H9 (cell line): ENCODE measurements around the gene RABGAP1L. TPM values are rescaled to one million over a fixed set of nuclear protein-coding genes. Genes with fewer than 3 reads are reported as not detected.

Source experiments
- DNase-seq: peaks from one replicate; pipeline ENCODE4 v3.0.0-alpha.2; 2017
- H2AFZ ChIP-seq: one replicate; pipeline ENCODE4 v1.6.1; 2013; ENCODE audit warnings: mild to moderate bottlenecking, low read length, control low read depth, moderate library complexity
- H2AK5ac ChIP-seq: 2 replicates; pipeline ENCODE4 v1.6.1; 2013; ENCODE audit warnings: low read length, control low read depth, mixed read lengths; ENCODE audit not compliant: insufficient read length
- H2BK120ac ChIP-seq: one replicate; pipeline ENCODE4 v1.6.1; 2013; ENCODE audit warnings: low read depth, mild to moderate bottlenecking, low read length, control low read depth, inconsistent platforms; ENCODE audit not compliant: poor library complexity, severe bottlenecking
- H2BK12ac ChIP-seq: 2 replicates; pipeline ENCODE4 v1.6.1; 2013; ENCODE audit warnings: low read length, control low read depth, mixed read lengths, low read depth; ENCODE audit not compliant: insufficient read length
- H2BK15ac ChIP-seq: 2 replicates; pipeline ENCODE4 v1.6.1; 2013; ENCODE audit warnings: low read depth, low read length, control low read depth
- H2BK20ac ChIP-seq: one replicate; pipeline ENCODE4 v1.6.1; 2013; ENCODE audit warnings: low read depth, mild to moderate bottlenecking, low read length, control low read depth, inconsistent platforms; ENCODE audit not compliant: poor library complexity, severe bottlenecking
- H2BK5ac ChIP-seq: 2 replicates; pipeline ENCODE4 v1.6.1; 2013; ENCODE audit warnings: low read length, control low read depth, mixed read lengths; ENCODE audit not compliant: insufficient read length
- H3K14ac ChIP-seq: 2 replicates; pipeline ENCODE4 v1.6.1; 2013; ENCODE audit warnings: low read length, control low read depth; ENCODE audit not compliant: insufficient read depth
- H3K18ac ChIP-seq: 2 replicates; pipeline ENCODE4 v1.6.1; 2013; ENCODE audit warnings: low read depth, mild to moderate bottlenecking, mixed read lengths, low read length, control low read depth; ENCODE audit not compliant: insufficient read length
- H3K23ac ChIP-seq: 2 replicates; pipeline ENCODE4 v1.6.1; 2013; ENCODE audit warnings: low read length, control low read depth, mixed read lengths, low read depth; ENCODE audit not compliant: insufficient read length
- H3K23me2 ChIP-seq: 2 replicates; pipeline ENCODE4 v1.6.1; 2013; ENCODE audit warnings: low read depth, mild to moderate bottlenecking, mixed read lengths, low read length, control low read depth; ENCODE audit not compliant: insufficient read length, poor library complexity, severe bottlenecking
- H3K27ac ChIP-seq: 2 replicates; pipeline ENCODE4 v1.5.1; 2013; ENCODE audit warnings: low read length, control low read depth, mixed read lengths, low read depth; ENCODE audit not compliant: insufficient read length
- H3K27me3 ChIP-seq: 2 replicates; pipeline ENCODE4 v1.6.1; 2013; ENCODE audit warnings: low read length, control low read depth, inconsistent platforms; ENCODE audit not compliant: insufficient read depth
- H3K4ac ChIP-seq: 2 replicates; pipeline ENCODE4 v1.6.1; 2013; ENCODE audit warnings: low read depth, mild to moderate bottlenecking, control low read depth, inconsistent platforms, low read length, moderate library complexity
- H3K4me1 ChIP-seq: 2 replicates; pipeline ENCODE4 v1.6.1; 2013; ENCODE audit warnings: low read length, control low read depth, inconsistent platforms; ENCODE audit not compliant: insufficient read depth
- H3K4me2 ChIP-seq: 2 replicates; pipeline ENCODE4 v1.6.1; 2013; ENCODE audit warnings: low read length, control low read depth, mixed read lengths; ENCODE audit not compliant: insufficient read length, insufficient read depth
- H3K56ac ChIP-seq: 2 replicates; pipeline ENCODE4 v1.6.1; 2013; ENCODE audit warnings: low read depth, mild to moderate bottlenecking, mixed read lengths, low read length, control low read depth; ENCODE audit not compliant: insufficient read length
- H3K79me1 ChIP-seq: 2 replicates; pipeline ENCODE4 v1.6.1; 2013; ENCODE audit warnings: low read depth, mild to moderate bottlenecking, moderate library complexity, low read length, control low read depth, inconsistent platforms; ENCODE audit not compliant: insufficient read depth, poor library complexity, severe bottlenecking
- H3K79me2 ChIP-seq: 2 replicates; pipeline ENCODE4 v1.6.1; 2013; ENCODE audit warnings: low read length, control low read depth, inconsistent platforms; ENCODE audit not compliant: insufficient read depth
- H3K9ac ChIP-seq: 2 replicates; pipeline ENCODE4 v1.6.1; 2013; ENCODE audit warnings: low read length, control low read depth, mixed read lengths; ENCODE audit not compliant: insufficient read length; ENCODE audit errors: extremely low read depth
- H3K9me3 ChIP-seq: one replicate; pipeline ENCODE4 v1.6.1; 2013; ENCODE audit warnings: low read depth, low read length, inconsistent platforms; ENCODE audit not compliant: control insufficient read depth
- H3T11ph ChIP-seq: one replicate; pipeline ENCODE4 v1.6.1; 2013; ENCODE audit warnings: mild to moderate bottlenecking, low read length, control low read depth, inconsistent platforms
- H4K20me1 ChIP-seq: one replicate; pipeline ENCODE4 v1.6.1; 2013; ENCODE audit not compliant: control insufficient read depth, insufficient read length, insufficient read depth
- H4K5ac ChIP-seq: 2 replicates; pipeline ENCODE4 v1.6.1; 2013; ENCODE audit warnings: low read depth, mild to moderate bottlenecking, mixed read lengths, low read length, control low read depth; ENCODE audit not compliant: insufficient read length
- H4K8ac ChIP-seq: replicated peaks from 2 replicates; pipeline ENCODE4 v1.6.1; 2013; ENCODE audit warnings: low read length, control low read depth, mixed read lengths, low read depth; ENCODE audit not compliant: insufficient read length
- H4K91ac ChIP-seq: 2 replicates; pipeline ENCODE4 v1.6.1; 2013; ENCODE audit warnings: low read depth, mild to moderate bottlenecking, moderate library complexity, mixed read lengths, low read length, control low read depth; ENCODE audit not compliant: insufficient read length
- H3K27ac Mint-ChIP-seq, 3 experiments: 2 replicates in 2 of 3; 3 replicates in 1 of 3; pipeline ENCODE4 v1.8.0; 2020 to 2021; ENCODE audit warnings: mixed read lengths in 3 of 3, mild to moderate bottlenecking in 1 of 3, moderate library complexity in 1 of 3
- H3K27me3 Mint-ChIP-seq: 2 replicates; pipeline ENCODE4 v1.8.0; 2021; ENCODE audit warnings: low read depth, mild to moderate bottlenecking, moderate library complexity, mixed read lengths
- H3K36me3 Mint-ChIP-seq, 3 experiments: 2 replicates in 2 of 3; 3 replicates in 1 of 3; pipeline ENCODE4 v1.8.0; 2020 to 2021; ENCODE audit warnings: low read depth in 3 of 3, mixed read lengths in 3 of 3; ENCODE audit not compliant: insufficient read depth in 1 of 3
- H3K4me1 Mint-ChIP-seq, 2 experiments: 2 replicates each; pipeline ENCODE4 v1.8.0; 2020; ENCODE audit warnings: mixed read lengths in 2 of 2
- H3K4me3 Mint-ChIP-seq, 2 experiments: 2 replicates in 1 of 2; 3 replicates in 1 of 2; pipeline ENCODE4 v1.8.0; 2020 to 2021; ENCODE audit warnings: mild to moderate bottlenecking in 2 of 2, mixed read lengths in 2 of 2, moderate library complexity in 1 of 2
- H3K9me3 Mint-ChIP-seq, 2 experiments: 2 replicates in 1 of 2; 3 replicates in 1 of 2; pipeline ENCODE4 v1.8.0; 2020; ENCODE audit warnings: mild to moderate bottlenecking in 2 of 2, mixed read lengths in 2 of 2, moderate library complexity in 1 of 2
- WGBS: extraction: QIAGEN DNeasy Blood & Tissue Kit; methylation state at CpG from one replicate; pipeline ENCODE4 v1.1.7; 2013; ENCODE audit warnings: missing lambda C conversion rate, low lambda C conversion rate, mixed read lengths; ENCODE audit not compliant: insufficient read length; ENCODE audit errors: extremely low coverage; 5-methylcytosine and 5-hydroxymethylcytosine counted together
- total RNA-seq: library from RNA; stranded (reverse); gene quantifications from 2 replicates; pipeline ENCODE4 v1.2.1, GENCODE V29; 2021
- TF ChIP-seq, protein P1 (sequence below): fragments of 200-600 bp; sonication (generic); conservative IDR thresholded peaks from 3 replicates; pipeline ENCODE4 v1.8.0; 2021; ENCODE audit warnings: antibody characterized with exemption, mild to moderate bottlenecking

RABGAP1L gene
- total RNA-seq, 1 experiment from 2014 or later, result 147 TPM

DNA sequence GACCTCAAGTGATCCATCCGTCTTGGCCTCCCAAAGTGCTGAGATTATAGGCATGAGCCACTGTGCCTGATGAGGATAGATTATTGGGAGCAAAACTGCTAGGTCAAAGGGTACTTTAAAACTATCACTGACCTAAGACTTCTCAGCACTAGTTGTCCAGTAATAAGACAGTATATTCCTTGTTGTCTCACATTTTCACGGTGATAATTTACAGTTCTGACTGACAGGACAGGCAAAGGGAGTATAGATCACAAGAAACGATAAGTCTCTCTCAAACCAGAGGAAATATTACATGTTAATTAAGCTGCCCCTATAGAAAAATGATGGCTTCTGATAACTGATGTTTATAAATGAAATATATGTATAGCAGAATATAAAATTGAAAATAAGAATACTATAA is 860.2 kb downstream of the RABGAP1L start:
- no peak overlapping the region for H3K4me3 Mint-ChIP-seq
- TF ChIP-seq, protein P1, sequence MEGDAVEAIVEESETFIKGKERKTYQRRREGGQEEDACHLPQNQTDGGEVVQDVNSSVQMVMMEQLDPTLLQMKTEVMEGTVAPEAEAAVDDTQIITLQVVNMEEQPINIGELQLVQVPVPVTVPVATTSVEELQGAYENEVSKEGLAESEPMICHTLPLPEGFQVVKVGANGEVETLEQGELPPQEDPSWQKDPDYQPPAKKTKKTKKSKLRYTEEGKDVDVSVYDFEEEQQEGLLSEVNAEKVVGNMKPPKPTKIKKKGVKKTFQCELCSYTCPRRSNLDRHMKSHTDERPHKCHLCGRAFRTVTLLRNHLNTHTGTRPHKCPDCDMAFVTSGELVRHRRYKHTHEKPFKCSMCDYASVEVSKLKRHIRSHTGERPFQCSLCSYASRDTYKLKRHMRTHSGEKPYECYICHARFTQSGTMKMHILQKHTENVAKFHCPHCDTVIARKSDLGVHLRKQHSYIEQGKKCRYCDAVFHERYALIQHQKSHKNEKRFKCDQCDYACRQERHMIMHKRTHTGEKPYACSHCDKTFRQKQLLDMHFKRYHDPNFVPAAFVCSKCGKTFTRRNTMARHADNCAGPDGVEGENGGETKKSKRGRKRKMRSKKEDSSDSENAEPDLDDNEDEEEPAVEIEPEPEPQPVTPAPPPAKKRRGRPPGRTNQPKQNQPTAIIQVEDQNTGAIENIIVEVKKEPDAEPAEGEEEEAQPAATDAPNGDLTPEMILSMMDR, result no peak
- Histone ChIP-seq H3K56ac (no peak overlapping the region), H2BK20ac (no peak overlapping the region), H2BK5ac (no peak overlapping the region), H3K18ac (no peak overlapping the region), H3K14ac (no peak overlapping the region), H2AFZ (no peak overlapping the region), H4K5ac (no peak overlapping the region), H3K79me1 (peaks cover 4% of the 10 kb centered on the region), H3K79me2 (peaks cover 9% of the 10 kb centered on the region; the same call in 1 of the 2 replicates), H3K27ac (no peak overlapping the region), H2BK120ac (no peak overlapping the region), H4K91ac (no peak overlapping the region), H3K9me3 (no peaks in the 10 kb centered on the region), H3K23ac (no peak overlapping the region), H4K20me1 (no peaks in the 10 kb centered on the region), H3K27me3 (no peaks in the 10 kb centered on the region), H3T11ph (no peak overlapping the region), H3K9ac (no peak overlapping the region), H3K4me2 (no peak overlapping the region), H3K4me1 (peaks cover 2% of the 10 kb centered on the region; the same call in 1 of the 2 replicates), H2AK5ac (no peak overlapping the region), H2BK12ac (no peak overlapping the region), H2BK15ac (no peak overlapping the region), H4K8ac (no peak overlapping the region), H3K23me2 (peaks cover 5% of the 10 kb centered on the region), H3K4ac (no peak overlapping the region)
- H3K9me3 Mint-ChIP-seq, result no peaks in the 10 kb centered on the region; a peak in 1 of 5 replicates
- no peak for DNase-seq
- no peaks in the 10 kb centered on the region for H3K27me3 Mint-ChIP-seq
- no CpG with 5 or more reads among the region's 3 CpGs for WGBS
- peaks cover 0 to 10% of the 10 kb centered on the region in 2 experiments; a peak in 2 of 4 replicates for H3K4me1 Mint-ChIP-seq
- H3K36me3 Mint-ChIP-seq, result peaks cover 9 to 22% (median 11%) of the 10 kb centered on the region in 3 experiments; a peak in 6 of 7 replicates
- H3K27ac Mint-ChIP-seq, result no peak overlapping the region
